ENCODE results near the gene MCM10. TPM values are rescaled to one million over a fixed set of nuclear protein-coding genes. Genes with fewer than 3 reads are reported as not detected.

The MCM10 gene
- total and polyA plus RNA-seq, 2 experiments from 2014 or later: 38.2 to 43.0 TPM

DNA sequence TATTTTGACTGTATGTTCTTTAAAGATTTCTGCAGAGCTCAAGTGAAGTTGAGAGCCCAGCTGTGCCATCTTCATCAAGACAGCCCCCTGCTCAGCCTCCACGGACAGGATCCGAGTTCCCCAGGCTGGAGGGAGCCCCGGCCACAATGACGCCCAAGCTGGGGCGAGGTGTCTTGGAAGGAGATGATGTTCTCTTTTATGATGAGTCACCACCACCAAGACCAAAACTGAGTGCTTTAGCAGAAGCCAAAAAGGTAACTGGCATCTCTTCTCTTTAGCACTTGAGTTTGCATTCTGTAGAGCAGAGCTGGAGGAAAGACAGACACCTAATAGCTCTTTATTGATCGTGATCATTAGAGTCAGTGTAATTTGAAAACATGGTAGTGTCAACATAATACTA lies 33.7 kb downstream of the MCM10 start (continued):
- TF ChIP-seq, protein P1, sequence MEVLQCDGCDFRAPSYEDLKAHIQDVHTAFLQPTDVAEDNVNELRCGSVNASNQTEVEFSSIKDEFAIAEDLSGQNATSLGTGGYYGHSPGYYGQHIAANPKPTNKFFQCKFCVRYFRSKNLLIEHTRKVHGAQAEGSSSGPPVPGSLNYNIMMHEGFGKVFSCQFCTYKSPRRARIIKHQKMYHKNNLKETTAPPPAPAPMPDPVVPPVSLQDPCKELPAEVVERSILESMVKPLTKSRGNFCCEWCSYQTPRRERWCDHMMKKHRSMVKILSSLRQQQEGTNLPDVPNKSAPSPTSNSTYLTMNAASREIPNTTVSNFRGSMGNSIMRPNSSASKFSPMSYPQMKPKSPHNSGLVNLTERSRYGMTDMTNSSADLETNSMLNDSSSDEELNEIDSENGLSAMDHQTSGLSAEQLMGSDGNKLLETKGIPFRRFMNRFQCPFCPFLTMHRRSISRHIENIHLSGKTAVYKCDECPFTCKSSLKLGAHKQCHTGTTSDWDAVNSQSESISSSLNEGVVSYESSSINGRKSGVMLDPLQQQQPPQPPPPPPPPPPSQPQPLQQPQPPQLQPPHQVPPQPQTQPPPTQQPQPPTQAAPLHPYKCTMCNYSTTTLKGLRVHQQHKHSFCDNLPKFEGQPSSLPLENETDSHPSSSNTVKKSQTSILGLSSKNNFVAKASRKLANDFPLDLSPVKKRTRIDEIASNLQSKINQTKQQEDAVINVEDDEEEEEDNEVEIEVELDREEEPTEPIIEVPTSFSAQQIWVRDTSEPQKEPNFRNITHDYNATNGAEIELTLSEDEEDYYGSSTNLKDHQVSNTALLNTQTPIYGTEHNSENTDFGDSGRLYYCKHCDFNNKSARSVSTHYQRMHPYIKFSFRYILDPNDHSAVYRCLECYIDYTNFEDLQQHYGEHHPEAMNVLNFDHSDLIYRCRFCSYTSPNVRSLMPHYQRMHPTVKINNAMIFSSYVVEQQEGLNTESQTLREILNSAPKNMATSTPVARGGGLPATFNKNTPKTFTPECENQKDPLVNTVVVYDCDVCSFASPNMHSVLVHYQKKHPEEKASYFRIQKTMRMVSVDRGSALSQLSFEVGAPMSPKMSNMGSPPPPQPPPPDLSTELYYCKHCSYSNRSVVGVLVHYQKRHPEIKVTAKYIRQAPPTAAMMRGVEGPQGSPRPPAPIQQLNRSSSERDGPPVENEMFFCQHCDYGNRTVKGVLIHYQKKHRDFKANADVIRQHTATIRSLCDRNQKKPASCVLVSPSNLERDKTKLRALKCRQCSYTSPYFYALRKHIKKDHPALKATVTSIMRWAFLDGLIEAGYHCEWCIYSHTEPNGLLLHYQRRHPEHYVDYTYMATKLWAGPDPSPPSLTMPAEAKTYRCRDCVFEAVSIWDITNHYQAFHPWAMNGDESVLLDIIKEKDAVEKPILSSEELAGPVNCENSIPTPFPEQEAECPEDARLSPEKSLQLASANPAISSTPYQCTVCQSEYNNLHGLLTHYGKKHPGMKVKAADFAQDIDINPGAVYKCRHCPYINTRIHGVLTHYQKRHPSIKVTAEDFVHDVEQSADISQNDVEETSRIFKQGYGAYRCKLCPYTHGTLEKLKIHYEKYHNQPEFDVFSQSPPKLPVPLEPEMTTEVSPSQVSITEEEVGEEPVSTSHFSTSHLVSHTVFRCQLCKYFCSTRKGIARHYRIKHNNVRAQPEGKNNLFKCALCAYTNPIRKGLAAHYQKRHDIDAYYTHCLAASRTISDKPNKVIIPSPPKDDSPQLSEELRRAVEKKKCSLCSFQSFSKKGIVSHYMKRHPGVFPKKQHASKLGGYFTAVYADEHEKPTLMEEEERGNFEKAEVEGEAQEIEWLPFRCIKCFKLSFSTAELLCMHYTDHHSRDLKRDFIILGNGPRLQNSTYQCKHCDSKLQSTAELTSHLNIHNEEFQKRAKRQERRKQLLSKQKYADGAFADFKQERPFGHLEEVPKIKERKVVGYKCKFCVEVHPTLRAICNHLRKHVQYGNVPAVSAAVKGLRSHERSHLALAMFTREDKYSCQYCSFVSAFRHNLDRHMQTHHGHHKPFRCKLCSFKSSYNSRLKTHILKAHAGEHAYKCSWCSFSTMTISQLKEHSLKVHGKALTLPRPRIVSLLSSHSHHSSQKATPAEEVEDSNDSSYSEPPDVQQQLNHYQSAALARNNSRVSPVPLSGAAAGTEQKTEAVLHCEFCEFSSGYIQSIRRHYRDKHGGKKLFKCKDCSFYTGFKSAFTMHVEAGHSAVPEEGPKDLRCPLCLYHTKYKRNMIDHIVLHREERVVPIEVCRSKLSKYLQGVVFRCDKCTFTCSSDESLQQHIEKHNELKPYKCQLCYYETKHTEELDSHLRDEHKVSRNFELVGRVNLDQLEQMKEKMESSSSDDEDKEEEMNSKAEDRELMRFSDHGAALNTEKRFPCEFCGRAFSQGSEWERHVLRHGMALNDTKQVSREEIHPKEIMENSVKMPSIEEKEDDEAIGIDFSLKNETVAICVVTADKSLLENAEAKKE (CRISPR knock-in tag; IDR thresholded peaks at IDR 0.05): no peak
- TF ChIP-seq STAT1 (IDR thresholded peaks at IDR 0.05; ENCODE audit: unreplicated experiment): no peak

DNA sequence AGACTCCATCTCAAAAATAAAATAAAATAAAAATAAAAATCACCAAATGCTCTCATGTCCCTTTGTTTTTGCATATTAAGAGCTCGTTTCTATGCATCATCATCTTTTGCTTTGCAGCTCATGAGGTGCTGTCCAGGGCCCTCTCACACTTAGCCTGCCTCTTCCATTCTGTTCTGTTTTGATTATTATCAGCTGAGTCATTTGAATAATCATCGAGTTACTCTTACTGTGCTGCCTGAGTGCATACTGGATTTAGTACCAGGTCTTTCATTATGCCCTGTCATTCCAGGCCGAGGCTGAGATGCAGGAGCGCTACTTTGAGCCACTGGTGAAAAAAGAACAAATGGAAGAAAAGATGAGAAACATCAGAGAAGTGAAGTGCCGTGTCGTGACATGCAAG lies 39.8 kb downstream of the MCM10 start:
- H3K79me2 ChIP-seq (replicated peaks; ENCODE audit: insufficient read depth): no peaks in the 10 kb centered on the region
- H3K9me2 ChIP-seq (ENCODE audit: insufficient read depth): no peaks in the 10 kb centered on the region
- H3K36me3 ChIP-seq (ENCODE audit: insufficient read depth): peaks cover 65% of the 10 kb centered on the region
- no peak overlapping the region for H3K4me2 ChIP-seq
- ATAC-seq (no peak), DNase-seq (ENCODE audit: low spot score) (no peak)
- peaks cover 94% of the 10 kb centered on the region for H3K36me3 Mint-ChIP-seq (ENCODE audit: low read depth)
- no peaks in the 10 kb centered on the region for H3K27me3 ChIP-seq (ENCODE audit: insufficient read depth)
- no peak overlapping the region for H3K27ac ChIP-seq (ENCODE audit: low read depth)
- H3K4me1 ChIP-seq (ENCODE audit: insufficient read depth): no peaks in the 10 kb centered on the region
- no peak overlapping the region for H3K4me3 ChIP-seq
- no peak overlapping the region for H3K4me3 Mint-ChIP-seq
- 0 out of 2 replicates have a peak, but pooled peaks cover 11% of the 10 kb centered on the region for H3F3A ChIP-seq (replicated peaks; ENCODE audit: low read depth)
- H3K27ac Mint-ChIP-seq: no peak overlapping the region
- H2AFZ ChIP-seq: no peak overlapping the region
- peaks cover 10% of the 10 kb centered on the region for H4K20me1 ChIP-seq (replicated peaks; ENCODE audit: insufficient read depth)
- no peaks in the 10 kb centered on the region for H3K27me3 Mint-ChIP-seq (ENCODE audit: insufficient read depth, low read depth, poor library complexity)
- H3K4me1 Mint-ChIP-seq: no peaks in the 10 kb centered on the region
- no peaks in the 10 kb centered on the region for H3K9me3 Mint-ChIP-seq
- TF ChIP-seq STAT1 (IDR thresholded peaks at IDR 0.05; ENCODE audit: unreplicated experiment) (no peak), EZH2 (IDR thresholded peaks at IDR 0.05; ENCODE audit: low read depth, unreplicated experiment) (no peak), ZNF114 (CRISPR knock-in tag; IDR thresholded peaks at IDR 0.05) (no peak), ZNF331 (CRISPR knock-in tag; IDR thresholded peaks at IDR 0.05; ENCODE audit: low read depth) (no peak), JUNB (IDR thresholded peaks at IDR 0.05; ENCODE audit: unreplicated experiment) (no peak)
- TF ChIP-seq, protein P2, sequence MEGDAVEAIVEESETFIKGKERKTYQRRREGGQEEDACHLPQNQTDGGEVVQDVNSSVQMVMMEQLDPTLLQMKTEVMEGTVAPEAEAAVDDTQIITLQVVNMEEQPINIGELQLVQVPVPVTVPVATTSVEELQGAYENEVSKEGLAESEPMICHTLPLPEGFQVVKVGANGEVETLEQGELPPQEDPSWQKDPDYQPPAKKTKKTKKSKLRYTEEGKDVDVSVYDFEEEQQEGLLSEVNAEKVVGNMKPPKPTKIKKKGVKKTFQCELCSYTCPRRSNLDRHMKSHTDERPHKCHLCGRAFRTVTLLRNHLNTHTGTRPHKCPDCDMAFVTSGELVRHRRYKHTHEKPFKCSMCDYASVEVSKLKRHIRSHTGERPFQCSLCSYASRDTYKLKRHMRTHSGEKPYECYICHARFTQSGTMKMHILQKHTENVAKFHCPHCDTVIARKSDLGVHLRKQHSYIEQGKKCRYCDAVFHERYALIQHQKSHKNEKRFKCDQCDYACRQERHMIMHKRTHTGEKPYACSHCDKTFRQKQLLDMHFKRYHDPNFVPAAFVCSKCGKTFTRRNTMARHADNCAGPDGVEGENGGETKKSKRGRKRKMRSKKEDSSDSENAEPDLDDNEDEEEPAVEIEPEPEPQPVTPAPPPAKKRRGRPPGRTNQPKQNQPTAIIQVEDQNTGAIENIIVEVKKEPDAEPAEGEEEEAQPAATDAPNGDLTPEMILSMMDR (conservative IDR thresholded peaks at IDR 0.05; ENCODE audit: low read depth in 2 of 2): no peak
- TF ChIP-seq, protein P3, sequence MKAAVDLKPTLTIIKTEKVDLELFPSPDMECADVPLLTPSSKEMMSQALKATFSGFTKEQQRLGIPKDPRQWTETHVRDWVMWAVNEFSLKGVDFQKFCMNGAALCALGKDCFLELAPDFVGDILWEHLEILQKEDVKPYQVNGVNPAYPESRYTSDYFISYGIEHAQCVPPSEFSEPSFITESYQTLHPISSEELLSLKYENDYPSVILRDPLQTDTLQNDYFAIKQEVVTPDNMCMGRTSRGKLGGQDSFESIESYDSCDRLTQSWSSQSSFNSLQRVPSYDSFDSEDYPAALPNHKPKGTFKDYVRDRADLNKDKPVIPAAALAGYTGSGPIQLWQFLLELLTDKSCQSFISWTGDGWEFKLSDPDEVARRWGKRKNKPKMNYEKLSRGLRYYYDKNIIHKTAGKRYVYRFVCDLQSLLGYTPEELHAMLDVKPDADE (IDR thresholded peaks at IDR 0.05): no peak
- TF ChIP-seq, protein P4, sequence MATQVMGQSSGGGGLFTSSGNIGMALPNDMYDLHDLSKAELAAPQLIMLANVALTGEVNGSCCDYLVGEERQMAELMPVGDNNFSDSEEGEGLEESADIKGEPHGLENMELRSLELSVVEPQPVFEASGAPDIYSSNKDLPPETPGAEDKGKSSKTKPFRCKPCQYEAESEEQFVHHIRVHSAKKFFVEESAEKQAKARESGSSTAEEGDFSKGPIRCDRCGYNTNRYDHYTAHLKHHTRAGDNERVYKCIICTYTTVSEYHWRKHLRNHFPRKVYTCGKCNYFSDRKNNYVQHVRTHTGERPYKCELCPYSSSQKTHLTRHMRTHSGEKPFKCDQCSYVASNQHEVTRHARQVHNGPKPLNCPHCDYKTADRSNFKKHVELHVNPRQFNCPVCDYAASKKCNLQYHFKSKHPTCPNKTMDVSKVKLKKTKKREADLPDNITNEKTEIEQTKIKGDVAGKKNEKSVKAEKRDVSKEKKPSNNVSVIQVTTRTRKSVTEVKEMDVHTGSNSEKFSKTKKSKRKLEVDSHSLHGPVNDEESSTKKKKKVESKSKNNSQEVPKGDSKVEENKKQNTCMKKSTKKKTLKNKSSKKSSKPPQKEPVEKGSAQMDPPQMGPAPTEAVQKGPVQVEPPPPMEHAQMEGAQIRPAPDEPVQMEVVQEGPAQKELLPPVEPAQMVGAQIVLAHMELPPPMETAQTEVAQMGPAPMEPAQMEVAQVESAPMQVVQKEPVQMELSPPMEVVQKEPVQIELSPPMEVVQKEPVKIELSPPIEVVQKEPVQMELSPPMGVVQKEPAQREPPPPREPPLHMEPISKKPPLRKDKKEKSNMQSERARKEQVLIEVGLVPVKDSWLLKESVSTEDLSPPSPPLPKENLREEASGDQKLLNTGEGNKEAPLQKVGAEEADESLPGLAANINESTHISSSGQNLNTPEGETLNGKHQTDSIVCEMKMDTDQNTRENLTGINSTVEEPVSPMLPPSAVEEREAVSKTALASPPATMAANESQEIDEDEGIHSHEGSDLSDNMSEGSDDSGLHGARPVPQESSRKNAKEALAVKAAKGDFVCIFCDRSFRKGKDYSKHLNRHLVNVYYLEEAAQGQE (IDR thresholded peaks at IDR 0.05; ENCODE audit: unreplicated experiment): no peak

All from GM23338 (cell line).